Suprapubic skin (tissue), 4 donors: ENCODE data around the gene GOT2.

Experiments
- POLR2A ChIP-seq, 2 donors: fragments of 450-650 bp; IDR thresholded peaks; one replicate each; pipeline ENCODE4 v1.6.1; 2017; ENCODE audit warnings: antibody characterized with exemption in 2 of 2, mild to moderate bottlenecking in 2 of 2, moderate library complexity in 2 of 2
- POLR2AphosphoS5 ChIP-seq, 3 donors: sonication (generic); formaldehyde crosslinking; IDR thresholded peaks; one replicate each; pipeline ENCODE4 v1.6.1; 2017; ENCODE audit warnings: antibody characterized with exemption in 3 of 3
- TF ChIP-seq, protein P1 (sequence below), 2 donors: fragments of 200-600 bp in 1 of 2; fragments of 450-650 bp in 1 of 2; sonication (generic) in 1 of 2; IDR thresholded peaks; one replicate each; pipeline ENCODE4 v1.5.1; 2016 to 2019; ENCODE audit warnings: antibody characterized with exemption in 2 of 2, mild to moderate bottlenecking in 1 of 2, moderate library complexity in 1 of 2

DNA sequence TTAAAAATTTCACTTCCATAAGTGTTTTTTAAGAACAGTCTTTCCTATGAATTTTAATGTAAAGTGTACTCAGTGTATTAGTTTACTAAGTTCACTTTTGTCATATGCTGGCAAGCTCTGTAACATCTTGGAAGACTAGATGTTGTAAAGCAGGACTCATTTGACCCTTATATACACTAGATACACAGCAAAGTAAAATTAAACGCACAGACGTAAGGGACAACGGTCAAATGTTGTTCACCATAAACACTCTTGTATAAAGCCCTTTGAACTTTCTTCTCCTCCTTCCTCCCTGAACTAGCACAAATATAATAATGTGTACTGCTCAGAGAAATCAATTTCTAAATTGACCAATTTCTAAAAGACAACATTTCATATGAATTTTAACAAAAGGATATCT is 7.0 kb upstream of the GOT2 start:
- TF ChIP-seq POLR2A (IDR thresholded peaks at IDR 0.05) = no peak
- TF ChIP-seq, protein P1, sequence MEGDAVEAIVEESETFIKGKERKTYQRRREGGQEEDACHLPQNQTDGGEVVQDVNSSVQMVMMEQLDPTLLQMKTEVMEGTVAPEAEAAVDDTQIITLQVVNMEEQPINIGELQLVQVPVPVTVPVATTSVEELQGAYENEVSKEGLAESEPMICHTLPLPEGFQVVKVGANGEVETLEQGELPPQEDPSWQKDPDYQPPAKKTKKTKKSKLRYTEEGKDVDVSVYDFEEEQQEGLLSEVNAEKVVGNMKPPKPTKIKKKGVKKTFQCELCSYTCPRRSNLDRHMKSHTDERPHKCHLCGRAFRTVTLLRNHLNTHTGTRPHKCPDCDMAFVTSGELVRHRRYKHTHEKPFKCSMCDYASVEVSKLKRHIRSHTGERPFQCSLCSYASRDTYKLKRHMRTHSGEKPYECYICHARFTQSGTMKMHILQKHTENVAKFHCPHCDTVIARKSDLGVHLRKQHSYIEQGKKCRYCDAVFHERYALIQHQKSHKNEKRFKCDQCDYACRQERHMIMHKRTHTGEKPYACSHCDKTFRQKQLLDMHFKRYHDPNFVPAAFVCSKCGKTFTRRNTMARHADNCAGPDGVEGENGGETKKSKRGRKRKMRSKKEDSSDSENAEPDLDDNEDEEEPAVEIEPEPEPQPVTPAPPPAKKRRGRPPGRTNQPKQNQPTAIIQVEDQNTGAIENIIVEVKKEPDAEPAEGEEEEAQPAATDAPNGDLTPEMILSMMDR (IDR thresholded peaks at IDR 0.05) = no peak
- no peak for TF ChIP-seq POLR2AphosphoS5 (IDR thresholded peaks at IDR 0.05)
